K562 (cell line): ENCODE measurements around the gene GPR68. TPM values are rescaled to one million over a fixed set of nuclear protein-coding genes. Genes with fewer than 3 reads are reported as not detected.

Experiments used
- ATAC-seq: fragments of 200-7000 bp; cut with Tn5 transposase; 3 replicates; pipeline ENCODE4 v1.9.1; 2020; ENCODE audit warnings: moderate library complexity
- BruUV-seq: library from RNA; stranded (reverse); fragments of 400-500 nt; replicated peaks from 2 replicates; lab custom pipeline; 2021; lab: Mats Ljungman, UMichigan
- CTCF ChIA-PET: fragments of 300-600 bp; formaldehyde crosslinking; extraction: SDS; loops from one replicate; lab custom pipeline; 2021; ENCODE audit warnings: low intra/inter-chr PET ratio; lab: Yijun Ruan, JAX
- POLR2A ChIA-PET: fragments of 300-600, 350-650 bp; sonication (Branson Sonifier 250); formaldehyde crosslinking; extraction: SDS; loops from one replicate; lab custom pipeline; 2021; ENCODE audit warnings: antibody characterized with exemption, inconsistent platforms; lab: Yijun Ruan, JAX
- DNase-seq, 4 experiments: peaks; one replicate each; pipeline versions ENCODE4 v3.0.0 to v3.0.0-alpha.2; 2011 to 2018; ENCODE audit warnings: low spot score in 3 of 4, mixed read lengths in 3 of 4; ENCODE audit errors: extremely low read depth in 1 of 4
- FAIRE-seq: peaks from 2 replicates; lab custom pipeline; 2011; peaks lifted over from hg19 to GRCh38; lab: Jason Lieb, UNC
- H2AFZ ChIP-seq: 2 replicates; pipeline ENCODE4 v1.6.0; 2011; ENCODE audit warnings: low read depth, low read length, control low read depth, inconsistent platforms
- H3K27ac ChIP-seq: fragments of 200-600 bp; 3 replicates; pipeline ENCODE4 v1.8.0; 2011; ENCODE audit warnings: low read depth, mild to moderate bottlenecking, control low read depth, inconsistent platforms, low read length, moderate library complexity, mixed read lengths; ENCODE audit errors: extremely low read depth
- H3K27me3 ChIP-seq, 2 experiments: fragments of 300-600 bp in 1 of 2; 2 replicates in 1 of 2; 3 replicates in 1 of 2; pipeline versions ENCODE4 v1.6.0 to v1.8.0; 2011; ENCODE audit warnings: inconsistent platforms in 2 of 2, low read length in 2 of 2, mild to moderate bottlenecking in 1 of 2, mixed read lengths in 1 of 2, moderate library complexity in 1 of 2; ENCODE audit not compliant: control insufficient read depth in 2 of 2, insufficient read depth in 2 of 2
- H3K36me3 ChIP-seq: fragments of 300-600 bp; 3 replicates; pipeline ENCODE4 v1.8.0; 2011; ENCODE audit warnings: mild to moderate bottlenecking, low read length, inconsistent platforms; ENCODE audit not compliant: control insufficient read depth, insufficient read depth
- H3K4me1 ChIP-seq, 2 experiments: fragments of 200-600 bp in 1 of 2; replicated peaks in 1 of 2; 2 replicates in 1 of 2; 3 replicates in 1 of 2; pipeline versions ENCODE4 v1.5.1 to v1.8.0; 2011; ENCODE audit warnings: inconsistent platforms in 2 of 2, low read length in 2 of 2, mild to moderate bottlenecking in 1 of 2, mixed read lengths in 1 of 2, moderate library complexity in 1 of 2; ENCODE audit not compliant: control insufficient read depth in 2 of 2, insufficient read depth in 2 of 2
- H3K4me2 ChIP-seq: 2 replicates; pipeline ENCODE4 v1.6.1; 2011; ENCODE audit warnings: low read length, control low read depth, inconsistent platforms, mixed read lengths; ENCODE audit not compliant: insufficient read depth
- H3K4me3 ChIP-seq: fragments of 200-600 bp; sonication (generic), shearing (Covaris generic); 2 replicates; pipeline ENCODE4 v1.5.1; 2016; ENCODE audit warnings: control low read depth, inconsistent platforms
- H3K79me2 ChIP-seq: fragments of 200-600 bp; 3 replicates; pipeline ENCODE4 v1.8.0; 2011; ENCODE audit warnings: low read length, inconsistent platforms; ENCODE audit not compliant: control insufficient read depth, insufficient read depth
- H3K9ac ChIP-seq, 2 experiments: 2 replicates each; pipeline versions ENCODE4 v1.6.0 to v1.6.1; 2011; ENCODE audit warnings: low read depth in 2 of 2, low read length in 2 of 2, control low read depth in 1 of 2, inconsistent platforms in 1 of 2, mild to moderate bottlenecking in 1 of 2, mixed read lengths in 1 of 2; ENCODE audit not compliant: insufficient read depth in 1 of 2
- H3K9me1 ChIP-seq: one replicate; pipeline ENCODE4 v1.6.0; 2011; ENCODE audit warnings: inconsistent platforms, mild to moderate bottlenecking, low read length, moderate library complexity; ENCODE audit not compliant: control insufficient read depth, insufficient read depth
- H3K9me3 ChIP-seq: replicated peaks from 2 replicates; pipeline ENCODE4 v1.5.1; 2011; ENCODE audit warnings: low read depth, low read length, inconsistent platforms; ENCODE audit not compliant: control insufficient read depth, insufficient read depth
- H4K20me1 ChIP-seq: replicated peaks from 2 replicates; pipeline ENCODE4 v1.6.1; 2011; ENCODE audit warnings: low read length, inconsistent platforms, mixed read lengths; ENCODE audit not compliant: control insufficient read depth, insufficient read depth
- BCOR ChIP-seq: fragments of 450-650 bp; IDR thresholded peaks from 2 replicates; pipeline ENCODE4 v1.6.1; 2016
- CXXC5 ChIP-seq: fragments of 250-450 bp; sonication (Bioruptor Pico); IDR thresholded peaks from 2 replicates; pipeline ENCODE4 v1.8.0; 2022; ENCODE audit warnings: inconsistent platforms, mild to moderate bottlenecking, moderate library complexity
- KDM1A ChIP-seq, 2 experiments: fragments of 450-650 bp; IDR thresholded peaks; 2 replicates each; pipeline ENCODE4 v1.6.1; 2016; ENCODE audit warnings: mild to moderate bottlenecking in 2 of 2
- NONO ChIP-seq, 2 experiments: fragments of 200-400 bp in 1 of 2; fragments of 450-650 bp in 1 of 2; formaldehyde crosslinking in 1 of 2; IDR thresholded peaks; 2 replicates each; pipeline ENCODE4 v1.6.1; 2017; ENCODE audit warnings: low read depth in 2 of 2, mild to moderate bottlenecking in 2 of 2, moderate library complexity in 2 of 2, low read length in 1 of 2
- RBM25 ChIP-seq: fragments of 200-400 bp; formaldehyde crosslinking; IDR thresholded peaks from 2 replicates; pipeline ENCODE4 v1.6.1; 2018; ENCODE audit warnings: low read length, low read depth, moderate library complexity; ENCODE audit not compliant: severe bottlenecking
- ZFP36 ChIP-seq: fragments of 150-350 bp; IDR thresholded peaks from 2 replicates; pipeline ENCODE4 v1.6.1; 2018; ENCODE audit warnings: low read length, low read depth; ENCODE audit not compliant: partially characterized antibody
- WGBS: fragments of 100-300 bp; shearing (Covaris generic); methylation state at CpG from one replicate; pipeline ENCODE4 v1.1.6; 2016; ENCODE audit warnings: low coverage, mixed read lengths; ENCODE audit not compliant: insufficient coverage; ENCODE audit errors: missing lambda C conversion rate; 5-methylcytosine and 5-hydroxymethylcytosine counted together
- in situ Hi-C: fragments of 300-500 bp; cut with MboI; formaldehyde crosslinking; loops from 4 replicates; pipeline ENCODE4 v1.15.0; 2018; ENCODE audit warnings: inconsistent platforms, mixed read lengths
- intact Hi-C: fragments of 100-400 bp; cut with micrococcal nuclease; formaldehyde crosslinking; loops from 2 replicates; pipeline ENCODE4 v1.14.2; 2022
- polyA plus RNA-seq, 8 experiments: library from polyadenylated mRNA; depleted of rRNA in 4 of 8; stranded (reverse) in 5 of 8; unstranded in 3 of 8; fragments of >200 nt; fragmentation: Nextera tagmentation in 2 of 8; fragmentation: Illumina TruSeq in 1 of 8; extraction: Ambion mirVana in 2 of 8; extraction: Trizol in 1 of 8; gene quantifications; 2 replicates each; pipeline versions ENCODE4 v1.2.1 to v1.2.3, GENCODE V29; 2011 to 2014; ENCODE audit warnings: inconsistent platforms in 1 of 8, missing spikeins in 1 of 8
- total RNA-seq, 7 experiments: library from RNA; depleted of rRNA in 6 of 7; stranded (reverse); fragments of >200 nt in 6 of 7; fragmentation: Illumina TruSeq in 2 of 7; extraction: Trizol in 2 of 7; gene quantifications; 2 replicates each; pipeline versions ENCODE4 v1.2.1 to v1.2.3, GENCODE V29; 2011 to 2021; ENCODE audit warnings: low replicate concordance in 1 of 7
- TF ChIP-seq, protein P1 (sequence below): fragments of 200-400 bp; formaldehyde crosslinking; IDR thresholded peaks from 2 replicates; pipeline ENCODE4 v1.6.1; 2017; ENCODE audit warnings: mild to moderate bottlenecking, low read depth, low read length, moderate library complexity

GPR68 gene
- total and polyA plus RNA-seq, 9 of the 15 experiments (the other 6 are each of a cell fraction or from before 2014, with no cell fraction given), result 0.41 to 9.4 (median 3.7) TPM

DNA sequence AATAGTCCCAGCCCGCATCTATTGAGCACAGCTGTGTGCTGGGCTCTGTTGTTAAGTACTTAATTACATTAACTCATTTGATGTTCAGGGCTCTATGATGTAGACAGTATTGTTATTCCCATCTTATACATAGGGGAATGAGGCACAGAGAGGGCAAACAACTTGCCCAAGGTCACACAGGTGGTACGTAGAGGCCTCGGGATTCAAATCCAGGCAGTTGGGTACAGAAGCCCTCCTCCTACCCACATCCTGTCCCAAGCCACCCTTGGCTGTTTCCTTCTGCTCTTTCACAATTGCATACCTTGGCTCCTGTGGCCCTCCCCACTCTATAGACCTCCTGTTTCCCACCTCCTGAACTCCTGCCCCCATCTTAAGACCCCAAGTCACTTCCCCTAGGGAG lies 10.0 kb upstream of the GPR68 start:
- Histone ChIP-seq H2AFZ (no peak overlapping the region), H3K4me3 (no peak overlapping the region), H3K9me1 (no peaks in the 10 kb centered on the region), H3K36me3 (no peaks in the 10 kb centered on the region; the same call in 2 of the 3 replicates), H3K4me2 (no peak overlapping the region), H3K27ac (no peak overlapping the region), H3K4me1 (peaks cover 30 to 36% of the 10 kb centered on the region in 2 experiments), H4K20me1 (no peaks in the 10 kb centered on the region), H3K9ac (no peak overlapping the region), H3K9me3 (no peaks in the 10 kb centered on the region), H3K79me2 (peaks cover 2% of the 10 kb centered on the region; the same call in 2 of the 3 replicates), H3K27me3 (no peaks in the 10 kb centered on the region)
- CTCF ChIA-PET, result interaction anchor here (1.2 kb wide), 1 partner anchor 32 kb away, joined by 3 read pairs; no protein-coding TSS in a partner anchor
- ATAC-seq (no peak), FAIRE-seq (no peak), DNase-seq (no peak)
- in situ Hi-C loops, result no loop called here
- BruUV-seq, result no TSS peak
- intact Hi-C loops, result loop anchor here (2.0 kb wide), 1 partner anchor 78 kb away; no protein-coding TSS in a partner anchor
- TF ChIP-seq, protein P1, sequence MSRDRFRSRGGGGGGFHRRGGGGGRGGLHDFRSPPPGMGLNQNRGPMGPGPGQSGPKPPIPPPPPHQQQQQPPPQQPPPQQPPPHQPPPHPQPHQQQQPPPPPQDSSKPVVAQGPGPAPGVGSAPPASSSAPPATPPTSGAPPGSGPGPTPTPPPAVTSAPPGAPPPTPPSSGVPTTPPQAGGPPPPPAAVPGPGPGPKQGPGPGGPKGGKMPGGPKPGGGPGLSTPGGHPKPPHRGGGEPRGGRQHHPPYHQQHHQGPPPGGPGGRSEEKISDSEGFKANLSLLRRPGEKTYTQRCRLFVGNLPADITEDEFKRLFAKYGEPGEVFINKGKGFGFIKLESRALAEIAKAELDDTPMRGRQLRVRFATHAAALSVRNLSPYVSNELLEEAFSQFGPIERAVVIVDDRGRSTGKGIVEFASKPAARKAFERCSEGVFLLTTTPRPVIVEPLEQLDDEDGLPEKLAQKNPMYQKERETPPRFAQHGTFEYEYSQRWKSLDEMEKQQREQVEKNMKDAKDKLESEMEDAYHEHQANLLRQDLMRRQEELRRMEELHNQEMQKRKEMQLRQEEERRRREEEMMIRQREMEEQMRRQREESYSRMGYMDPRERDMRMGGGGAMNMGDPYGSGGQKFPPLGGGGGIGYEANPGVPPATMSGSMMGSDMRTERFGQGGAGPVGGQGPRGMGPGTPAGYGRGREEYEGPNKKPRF, result no peak
- TF ChIP-seq BCOR (0 out of 2 replicates have a peak, but pooled peaks have one; percentile 35), NONO (IDR thresholded peaks at IDR 0.05; ENCODE audit: low read depth in 2 of 2, low read length in 1 of 2) (no peak), ZFP36 (peak; percentile 51), CXXC5 (no peak), RBM25 (peak; percentile 30), KDM1A (IDR thresholded peaks at IDR 0.05) (0 out of 4 replicates have a peak, but pooled peaks of 1 of the 2 experiments have one; percentile 8)
- WGBS, result 83% methylated on average over 3 of the region's 3 CpGs
- POLR2A ChIA-PET, result interaction anchor here (1.0 kb wide), 1 partner anchor 76 kb away, joined by 3 read pairs; no protein-coding TSS in a partner anchor
